GM12873 (cell line): ENCODE results near the gene UCN3.

ENCODE experiments used
- TF ChIP-seq, protein P1 (sequence below): IDR thresholded peaks from 2 replicates; pipeline ENCODE4 v1.5.1; 2012; ENCODE audit warnings: low read depth, mild to moderate bottlenecking, moderate library complexity, low read length, control low read depth; ENCODE audit not compliant: insufficient read depth; ENCODE audit errors: missing control alignments

UCN3 gene

GRCh38 chr10:5412277-5412941 lies 47.6 kb downstream of the UCN3 start, which contains the start of gene NET1:
NET1 (plus strand) TSS chr10:5412557; CDS start chr10:5412693, 136 bp downstream.
- TF ChIP-seq, protein P1, sequence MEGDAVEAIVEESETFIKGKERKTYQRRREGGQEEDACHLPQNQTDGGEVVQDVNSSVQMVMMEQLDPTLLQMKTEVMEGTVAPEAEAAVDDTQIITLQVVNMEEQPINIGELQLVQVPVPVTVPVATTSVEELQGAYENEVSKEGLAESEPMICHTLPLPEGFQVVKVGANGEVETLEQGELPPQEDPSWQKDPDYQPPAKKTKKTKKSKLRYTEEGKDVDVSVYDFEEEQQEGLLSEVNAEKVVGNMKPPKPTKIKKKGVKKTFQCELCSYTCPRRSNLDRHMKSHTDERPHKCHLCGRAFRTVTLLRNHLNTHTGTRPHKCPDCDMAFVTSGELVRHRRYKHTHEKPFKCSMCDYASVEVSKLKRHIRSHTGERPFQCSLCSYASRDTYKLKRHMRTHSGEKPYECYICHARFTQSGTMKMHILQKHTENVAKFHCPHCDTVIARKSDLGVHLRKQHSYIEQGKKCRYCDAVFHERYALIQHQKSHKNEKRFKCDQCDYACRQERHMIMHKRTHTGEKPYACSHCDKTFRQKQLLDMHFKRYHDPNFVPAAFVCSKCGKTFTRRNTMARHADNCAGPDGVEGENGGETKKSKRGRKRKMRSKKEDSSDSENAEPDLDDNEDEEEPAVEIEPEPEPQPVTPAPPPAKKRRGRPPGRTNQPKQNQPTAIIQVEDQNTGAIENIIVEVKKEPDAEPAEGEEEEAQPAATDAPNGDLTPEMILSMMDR, result no peak

- TF ChIP-seq, protein P1, result no peak
Observed at GRCh38 chr10:5413012-5413938, 48.5 kb downstream of the UCN3 start.

DNA sequence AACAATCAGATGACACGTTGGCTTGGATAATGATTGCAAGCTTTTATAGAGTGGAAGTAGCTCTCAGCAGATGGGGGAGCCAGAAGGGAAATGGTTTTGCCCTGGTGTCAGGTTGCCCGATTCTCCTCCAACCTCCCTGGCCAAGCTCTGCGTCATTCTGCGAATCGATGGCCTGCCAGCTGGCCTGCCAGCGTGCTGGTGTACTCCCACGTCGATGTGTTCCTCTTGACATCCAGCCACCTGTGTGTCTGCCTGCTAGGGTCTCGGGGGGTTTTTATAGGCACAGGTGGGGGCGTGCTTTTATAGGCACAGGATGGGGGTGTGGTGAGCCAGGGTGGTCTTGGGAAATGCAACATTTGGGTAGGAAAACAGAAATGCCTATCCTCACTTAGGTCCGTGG lies 52.2 kb downstream of the UCN3 start:
- TF ChIP-seq, protein P1, result no peak

DNA sequence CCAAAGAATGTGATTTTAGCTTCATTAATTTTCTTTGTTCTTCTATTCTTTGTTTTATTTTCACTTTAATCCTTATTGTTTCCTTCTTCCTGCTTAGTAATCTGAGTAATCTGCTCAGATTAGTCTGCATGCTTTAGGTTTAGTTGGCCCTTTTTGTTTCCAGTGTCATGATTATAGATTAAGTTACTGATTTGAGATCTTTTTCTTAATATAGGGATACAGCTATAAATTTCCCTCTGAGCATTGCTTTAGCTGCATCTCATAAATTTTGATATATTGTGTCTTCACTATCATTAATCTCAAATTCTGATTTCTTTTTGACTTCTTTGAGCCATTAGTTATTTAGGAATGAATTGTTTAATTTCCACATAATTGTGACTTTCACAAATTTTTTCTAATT lies 53.8 kb downstream of the UCN3 start:
- TF ChIP-seq, protein P1, result no peak

DNA sequence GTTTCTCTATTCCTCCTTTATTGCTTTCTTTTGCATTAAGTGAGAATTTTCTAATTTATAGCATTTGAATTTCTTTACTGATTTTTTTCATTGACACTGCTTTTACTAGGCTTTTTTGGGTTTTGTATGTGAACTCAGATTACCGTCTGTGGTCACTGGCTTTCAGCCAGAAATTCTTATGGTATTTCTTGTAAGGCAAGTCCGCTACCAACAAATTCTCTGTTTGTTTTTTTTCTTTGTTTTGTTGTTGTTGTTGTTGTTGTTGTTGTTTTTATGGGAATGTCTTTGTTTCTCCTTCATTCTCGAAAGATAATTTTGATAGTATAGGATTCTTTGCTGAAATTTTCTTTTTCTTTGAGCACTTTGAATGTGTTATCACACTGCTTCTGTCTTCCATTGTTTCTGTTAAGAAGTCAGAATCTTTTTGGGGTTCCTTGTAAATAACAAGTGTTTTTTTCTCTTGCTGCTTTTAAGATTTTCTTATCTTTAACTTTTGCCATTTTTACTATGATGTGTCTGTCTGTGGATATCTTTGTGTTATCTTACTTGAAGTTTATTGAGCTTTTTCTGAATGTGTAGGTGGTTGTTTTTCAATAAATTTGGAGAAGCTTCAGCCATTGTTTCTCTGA lies 54.8 kb downstream of the UCN3 start:
- TF ChIP-seq, protein P1, result no peak

GRCh38 chr10:5423771-5424170 lies 59.0 kb downstream of the UCN3 start:
- TF ChIP-seq, protein P1, result no peak
